ENCODE results near the gene SFT2D1.
A peak's percentile ranks its signal among the peaks of the same experiment; 100 is the strongest.

Gene SFT2D1

GRCh38 chr6:166333172-166333995 is 9.0 kb downstream of the SFT2D1 start:
- DNase-seq = no peak

- DNase-seq = no peak
Observed at GRCh38 chr6:166331503-166332415, 10.6 kb downstream of the SFT2D1 start.

- no peak for DNase-seq
Observed at GRCh38 chr6:166330612-166331011, 11.7 kb downstream of the SFT2D1 start.

GRCh38 chr6:166325383-166326042 is 16.8 kb downstream of the SFT2D1 start:
- DNase-seq = no peak

GRCh38 chr6:166323395-166323794 is 18.9 kb downstream of the SFT2D1 start:
- no peak for DNase-seq

- DNase-seq = no peak
Observed at GRCh38 chr6:166318649-166319600, 23.4 kb downstream of the SFT2D1 start.

GRCh38 chr6:166318227-166318626 is 24.1 kb downstream of the SFT2D1 start:
- DNase-seq = peak; percentile 61

GRCh38 chr6:166317261-166318212 is 24.8 kb downstream of the SFT2D1 start:
- no peak for DNase-seq

GRCh38 chr6:166315436-166315835 is 26.9 kb downstream of the SFT2D1 start:
- DNase-seq = no peak

- no peak for DNase-seq
Observed at GRCh38 chr6:166314454-166314853, 27.9 kb downstream of the SFT2D1 start.

GRCh38 chr6:166313255-166314070 is 28.9 kb downstream of the SFT2D1 start:
- no peak for DNase-seq

GRCh38 chr6:166312832-166313231 is 29.5 kb downstream of the SFT2D1 start:
- DNase-seq = no peak

GRCh38 chr6:166310634-166311033 is 31.7 kb downstream of the SFT2D1 start:
- no peak for DNase-seq

- DNase-seq = no peak
Observed at GRCh38 chr6:166309977-166310376, 32.4 kb downstream of the SFT2D1 start.

- DNase-seq = no peak
Observed at GRCh38 chr6:166308769-166309589, 33.4 kb downstream of the SFT2D1 start.

GRCh38 chr6:166308033-166308768 is 34.1 kb downstream of the SFT2D1 start, which contains the start of gene PRR18:
TSS of gene PRR18 (minus strand) at chr6:166308392. CDS start at chr6:166308142, 250 bp downstream.
- peak; percentile 41 for DNase-seq

GRCh38 chr6:166307082-166308032 is 35.0 kb downstream of the SFT2D1 start:
- peak; percentile 49 for DNase-seq
